LoVo (cell line): ENCODE data around the gene NCLN.
A peak's percentile ranks its signal among the peaks of the same experiment; 100 is the strongest.
"Not testable (repeated sequence)": the region's sequence is repeated elsewhere in the genome, so short reads cannot be mapped to it uniquely, and the experiment has no call there.

ENCODE experiments used
- DNase-seq: peaks from one replicate; pipeline ENCODE4 v3.0.0-alpha.2; 2016; ENCODE audit warnings: low spot score

NCLN gene

DNA sequence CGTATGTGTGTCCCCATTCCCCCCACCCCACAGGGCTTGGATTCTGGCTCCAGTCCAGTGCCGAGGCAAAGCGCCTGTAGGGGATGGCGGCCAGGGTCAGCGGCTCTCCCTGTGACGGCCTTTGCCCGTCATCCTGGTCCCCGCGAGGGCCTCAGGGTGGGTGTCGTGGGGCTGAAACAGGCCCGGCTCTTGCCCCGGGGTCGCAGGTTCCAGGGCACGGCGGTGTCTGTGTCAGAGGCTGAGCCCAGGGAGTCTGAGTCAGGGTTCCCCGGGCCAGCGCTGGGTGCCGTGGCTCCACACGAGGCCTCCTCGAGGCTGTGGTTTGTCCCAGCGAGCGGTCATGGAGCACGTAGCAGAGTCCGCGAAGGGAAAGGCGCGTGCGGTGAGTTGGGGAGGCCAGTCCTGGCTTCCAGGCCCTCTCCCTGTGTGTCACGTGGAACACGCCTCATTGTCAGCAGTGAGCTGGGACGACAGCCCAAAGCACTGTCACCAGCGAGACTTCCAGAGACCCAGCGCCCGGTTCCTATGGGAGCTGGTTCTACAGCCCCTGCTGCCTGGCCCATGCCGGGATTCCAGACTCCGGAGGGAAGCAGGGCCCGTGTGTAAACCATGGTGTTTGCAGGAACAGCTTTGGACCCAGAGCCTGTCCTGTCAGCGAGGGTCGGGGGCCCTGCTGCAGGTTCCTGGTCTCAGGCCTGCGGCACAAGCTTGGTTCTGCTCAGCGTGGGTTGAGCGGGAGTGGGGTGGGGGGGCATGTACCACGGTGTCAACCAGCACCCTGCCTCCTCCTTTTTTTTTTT, 13.4 kb downstream of the NCLN start:
- DNase-seq = no peak

DNA sequence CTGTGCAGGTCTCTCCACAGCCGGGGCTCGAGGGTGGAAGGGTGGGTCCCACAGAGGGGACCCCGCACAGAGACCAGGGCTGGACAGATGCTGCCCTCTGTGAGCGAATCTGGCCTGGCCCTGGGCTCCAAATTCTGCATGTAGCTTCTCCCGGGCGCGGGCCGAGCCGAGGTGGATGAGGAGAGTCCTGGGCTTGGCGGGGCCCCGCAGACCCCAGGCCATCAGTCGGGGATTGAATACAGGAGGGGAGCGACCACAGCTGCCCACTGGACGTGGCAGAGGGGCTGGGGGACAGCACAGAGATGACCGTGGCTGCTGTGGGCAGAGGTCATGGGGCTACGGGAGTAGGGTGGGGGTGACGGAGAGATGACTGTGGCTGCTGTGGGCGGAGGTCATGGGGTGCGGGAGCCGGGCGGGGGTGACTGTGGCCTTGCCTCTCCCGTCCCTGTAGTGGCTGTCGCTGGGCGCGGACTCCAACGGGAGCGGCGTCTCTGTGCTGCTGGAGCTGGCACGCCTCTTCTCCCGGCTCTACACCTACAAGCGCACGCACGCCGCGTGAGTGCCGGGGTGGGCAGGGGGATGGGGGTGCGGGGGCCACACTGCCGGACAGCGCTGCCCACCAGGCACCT, 15.5 kb downstream of the NCLN start:
- no peak for DNase-seq

GRCh38 chr19:3201911-3202310, 16.2 kb downstream of the NCLN start:
- no peak for DNase-seq

DNA sequence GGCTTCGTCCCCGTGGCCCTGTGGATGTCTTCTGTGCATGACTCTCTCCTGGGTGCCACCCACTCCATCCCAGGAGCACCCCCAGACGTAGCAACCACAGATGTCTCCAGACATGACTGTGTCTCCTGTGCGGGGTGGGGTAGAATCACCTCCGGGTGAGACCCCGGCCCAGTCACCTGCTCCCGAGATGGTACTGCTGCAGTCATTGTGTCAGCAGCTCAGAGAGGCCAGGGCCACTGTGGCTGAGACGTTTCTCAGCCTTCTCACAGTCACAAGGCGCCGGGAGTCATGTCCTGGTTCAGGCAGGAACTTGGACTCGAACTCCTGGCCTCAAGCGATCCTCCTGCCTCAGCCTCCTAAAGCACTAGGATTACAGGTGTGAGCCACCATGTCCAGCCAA, 16.6 kb downstream of the NCLN start:
- DNase-seq = no peak

- not testable (repeated sequence) for DNase-seq
These were observed 17.2 kb downstream of the NCLN start for GRCh38 chr19:3202895-3203294.

DNA sequence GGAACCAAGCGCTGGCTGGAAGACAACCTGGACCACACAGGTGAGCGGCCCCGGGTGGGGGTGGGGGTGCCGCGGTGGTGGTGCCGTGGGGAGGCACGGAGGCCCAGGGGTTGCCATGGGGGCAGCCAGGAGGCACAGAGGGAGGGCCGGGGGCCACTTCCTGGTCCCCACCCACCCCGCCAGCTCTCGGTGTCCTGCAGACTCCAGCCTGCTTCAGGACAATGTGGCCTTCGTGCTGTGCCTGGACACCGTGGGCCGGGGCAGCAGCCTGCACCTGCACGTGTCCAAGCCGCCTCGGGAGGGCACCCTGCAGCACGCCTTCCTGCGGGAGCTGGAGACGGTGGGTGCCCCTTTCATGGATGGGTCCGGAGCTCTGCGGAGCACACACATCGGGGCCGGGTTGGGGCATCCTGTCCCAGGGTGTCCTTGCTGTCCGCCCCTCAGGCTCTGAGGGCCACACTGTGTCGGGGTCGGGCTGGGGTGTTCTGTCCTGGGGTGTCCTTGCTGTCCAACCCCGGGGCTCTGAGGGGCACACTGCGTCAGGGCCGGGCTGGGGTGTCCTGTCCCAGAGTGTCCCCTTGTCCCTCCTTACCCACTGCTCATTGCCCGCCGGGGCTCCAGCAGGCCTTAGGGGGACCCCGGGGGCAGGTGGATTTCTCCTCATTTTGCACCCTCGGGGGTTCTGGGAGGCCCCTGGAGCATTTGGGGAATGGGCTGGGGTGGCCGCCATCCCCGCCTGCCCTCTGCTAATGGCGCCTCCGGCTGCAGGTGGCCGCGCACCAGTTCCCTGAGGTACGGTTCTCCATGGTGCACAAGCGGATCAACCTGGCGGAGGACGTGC, 18.3 kb downstream of the NCLN start:
- no peak for DNase-seq

- no peak for DNase-seq
These were observed 19.0 kb downstream of the NCLN start for GRCh38 chr19:3204646-3205275.

DNA sequence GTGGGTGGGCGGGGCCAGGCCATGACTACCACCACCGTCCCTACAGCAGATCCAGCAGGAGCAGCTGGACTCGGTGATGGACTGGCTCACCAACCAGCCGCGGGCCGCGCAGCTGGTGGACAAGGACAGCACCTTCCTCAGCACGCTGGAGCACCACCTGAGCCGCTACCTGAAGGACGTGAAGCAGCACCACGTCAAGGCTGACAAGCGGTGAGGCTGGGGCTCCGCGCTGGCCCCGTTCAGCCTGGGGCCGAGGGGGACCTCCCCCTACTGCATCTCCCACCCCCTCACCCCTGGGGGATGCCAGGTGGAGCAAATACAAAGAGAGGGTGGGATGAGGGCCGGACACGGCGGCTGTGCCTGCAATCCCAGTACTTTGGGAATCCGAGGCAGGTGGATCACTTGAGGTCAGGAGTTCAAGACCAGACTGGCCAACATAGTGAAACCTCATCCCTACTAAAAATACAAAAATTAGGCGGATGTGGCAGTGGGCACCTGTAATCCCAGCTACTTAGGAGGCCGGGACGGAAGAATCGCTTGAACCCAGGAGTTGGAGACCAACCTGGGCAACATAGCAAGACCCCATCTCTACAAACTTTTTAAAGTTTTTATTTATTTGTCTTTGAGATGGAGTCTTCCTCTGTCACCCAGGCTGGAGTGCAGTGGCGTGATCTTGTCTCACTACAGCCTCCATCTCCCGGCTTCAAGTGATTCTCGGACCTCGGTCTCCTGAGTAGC, 20.7 kb downstream of the NCLN start:
- DNase-seq = no peak

DNA sequence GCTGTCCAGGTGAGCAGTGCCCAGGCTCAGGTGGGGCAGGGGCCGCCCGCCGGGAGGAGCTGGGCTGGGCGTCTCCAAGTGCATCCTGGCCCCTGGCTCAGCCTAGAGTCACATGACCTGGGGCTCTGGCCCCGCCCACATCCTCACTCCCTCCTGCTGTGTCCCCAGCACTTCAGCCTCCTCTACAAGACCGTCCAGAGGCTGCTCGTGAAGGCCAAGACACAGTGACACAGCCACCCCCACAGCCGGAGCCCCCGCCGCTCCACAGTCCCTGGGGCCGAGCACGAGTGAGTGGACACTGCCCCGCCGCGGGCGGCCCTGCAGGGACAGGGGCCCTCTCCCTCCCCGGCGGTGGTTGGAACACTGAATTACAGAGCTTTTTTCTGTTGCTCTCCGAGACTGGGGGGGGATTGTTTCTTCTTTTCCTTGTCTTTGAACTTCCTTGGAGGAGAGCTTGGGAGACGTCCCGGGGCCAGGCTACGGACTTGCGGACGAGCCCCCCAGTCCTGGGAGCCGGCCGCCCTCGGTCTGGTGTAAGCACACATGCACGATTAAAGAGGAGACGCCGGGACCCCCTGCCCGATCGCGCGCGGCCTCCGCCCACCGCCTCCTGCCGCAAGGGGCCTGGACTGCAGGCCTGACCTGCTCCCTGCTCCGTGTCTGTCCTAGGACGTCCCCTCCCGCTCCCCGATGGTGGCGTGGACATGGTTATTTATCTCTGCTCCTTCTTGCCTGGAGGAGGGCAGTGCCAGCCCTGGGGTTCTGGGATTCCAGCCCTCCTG, 21.9 kb downstream of the NCLN start:
- no peak for DNase-seq

DNA sequence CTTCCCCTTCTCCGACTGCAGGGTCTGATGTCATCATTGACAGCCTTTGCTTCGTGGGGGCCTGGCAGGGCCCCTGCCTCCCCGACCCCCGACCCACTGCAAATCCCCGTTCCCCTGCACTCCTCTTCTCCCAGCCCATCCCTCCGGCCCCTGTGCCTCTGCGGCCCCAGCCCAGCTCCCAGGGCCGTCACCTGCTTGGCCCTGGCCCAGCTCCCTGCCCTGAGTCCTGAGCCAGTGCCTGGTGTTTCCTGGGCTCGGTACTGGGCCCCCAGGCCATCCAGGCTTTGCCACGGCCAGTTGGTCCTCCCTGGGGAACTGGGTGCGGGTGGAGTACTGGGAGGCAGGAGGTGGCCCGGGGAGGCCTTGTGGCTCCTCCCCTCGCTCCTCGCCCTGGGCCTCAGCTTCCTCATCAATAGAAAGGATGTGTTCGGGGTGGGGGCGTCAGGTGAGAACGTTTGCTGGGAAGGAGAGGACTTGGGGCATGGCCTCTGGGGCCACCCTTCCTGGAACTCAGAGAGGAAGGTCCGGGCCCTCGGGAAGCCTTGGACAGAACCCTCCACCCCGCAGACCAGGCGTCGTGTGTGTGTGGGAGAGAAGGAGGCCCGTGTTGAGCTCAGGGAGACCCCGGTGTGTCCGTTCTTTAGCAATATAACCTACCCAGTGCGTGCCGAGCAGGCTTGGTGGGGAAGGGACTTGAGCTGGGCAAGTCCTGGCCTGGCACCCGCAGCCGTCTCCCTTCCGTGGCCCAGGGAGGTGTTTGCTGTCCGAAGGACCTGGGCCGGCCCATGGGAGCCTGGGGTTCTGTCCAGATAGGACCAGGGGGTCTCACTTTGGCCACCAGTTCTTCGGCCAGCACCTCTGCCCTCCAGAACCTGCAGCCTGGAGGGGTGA, 22.8 kb downstream of the NCLN start:
- no peak for DNase-seq

GRCh38 chr19:3210347-3211017, 24.8 kb downstream of the NCLN start:
- DNase-seq = peak; percentile 41

DNA sequence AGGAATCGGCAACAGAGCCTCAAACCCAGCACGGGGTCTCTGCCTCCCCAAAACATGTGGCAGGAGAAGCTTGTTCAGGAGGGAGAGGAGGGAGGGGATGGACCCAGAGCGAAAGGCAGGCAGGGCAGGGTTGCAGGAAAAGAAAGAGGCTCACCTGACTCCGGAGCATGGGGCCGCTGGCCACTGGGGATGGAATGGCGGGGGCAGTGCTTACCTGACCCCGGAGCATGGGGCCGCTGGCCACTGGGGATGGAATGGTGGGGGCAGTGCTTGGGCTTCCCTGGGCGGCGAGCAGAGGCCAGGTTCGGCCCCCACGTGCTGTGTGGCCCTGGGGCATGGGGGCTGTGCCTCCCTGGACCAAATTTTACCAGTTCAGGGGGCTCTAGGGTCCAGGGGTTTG, 25.5 kb downstream of the NCLN start:
- no peak for DNase-seq

DNA sequence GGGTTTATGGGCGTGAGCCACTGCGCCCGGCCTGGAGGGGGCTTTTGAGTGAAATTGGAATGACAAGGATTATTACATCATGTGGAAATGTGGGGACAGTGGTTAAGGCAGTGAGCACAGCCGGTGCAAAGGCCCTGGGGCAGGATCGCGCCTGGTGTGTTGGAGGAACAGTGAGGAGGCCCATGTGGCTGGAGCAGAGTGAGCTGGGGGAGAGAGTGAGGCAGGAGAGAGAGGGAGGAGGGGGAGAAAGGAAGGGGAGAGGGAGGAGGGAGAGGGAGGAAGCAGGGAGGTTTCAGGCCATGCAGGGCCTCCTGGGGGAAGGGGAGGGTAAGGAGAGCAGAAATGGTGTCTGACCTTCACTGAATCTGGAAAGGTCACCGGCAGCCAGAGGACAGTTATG, 27.4 kb downstream of the NCLN start:
- no peak for DNase-seq

- DNase-seq = no peak
These were observed 31.1 kb downstream of the NCLN start for GRCh38 chr19:3216874-3217273.

DNA sequence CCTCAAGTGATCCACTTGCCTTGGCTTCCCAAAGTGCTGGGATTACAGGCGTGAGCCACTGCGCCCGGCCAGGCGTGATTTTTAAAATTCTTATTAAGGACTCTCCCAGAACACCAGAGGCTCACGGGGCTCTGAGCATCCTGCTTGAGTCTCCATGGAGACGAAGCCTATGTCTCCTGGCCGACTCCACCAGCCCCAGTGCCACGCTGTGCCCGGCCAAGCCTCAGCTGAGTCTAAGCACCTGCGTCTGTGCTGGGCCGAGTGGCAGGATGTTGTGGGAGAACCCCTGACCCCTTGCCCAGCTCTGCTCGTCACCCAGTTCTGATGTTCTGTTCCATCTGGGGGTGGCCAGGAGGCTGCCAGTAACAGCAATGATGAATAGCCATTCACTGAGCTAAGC, 34.8 kb downstream of the NCLN start:
- DNase-seq = no peak

GRCh38 chr19:3221576-3221975, 35.8 kb downstream of the NCLN start:
- not testable (repeated sequence) for DNase-seq

GRCh38 chr19:3222709-3223108, 37.0 kb downstream of the NCLN start:
- DNase-seq = no peak

DNA sequence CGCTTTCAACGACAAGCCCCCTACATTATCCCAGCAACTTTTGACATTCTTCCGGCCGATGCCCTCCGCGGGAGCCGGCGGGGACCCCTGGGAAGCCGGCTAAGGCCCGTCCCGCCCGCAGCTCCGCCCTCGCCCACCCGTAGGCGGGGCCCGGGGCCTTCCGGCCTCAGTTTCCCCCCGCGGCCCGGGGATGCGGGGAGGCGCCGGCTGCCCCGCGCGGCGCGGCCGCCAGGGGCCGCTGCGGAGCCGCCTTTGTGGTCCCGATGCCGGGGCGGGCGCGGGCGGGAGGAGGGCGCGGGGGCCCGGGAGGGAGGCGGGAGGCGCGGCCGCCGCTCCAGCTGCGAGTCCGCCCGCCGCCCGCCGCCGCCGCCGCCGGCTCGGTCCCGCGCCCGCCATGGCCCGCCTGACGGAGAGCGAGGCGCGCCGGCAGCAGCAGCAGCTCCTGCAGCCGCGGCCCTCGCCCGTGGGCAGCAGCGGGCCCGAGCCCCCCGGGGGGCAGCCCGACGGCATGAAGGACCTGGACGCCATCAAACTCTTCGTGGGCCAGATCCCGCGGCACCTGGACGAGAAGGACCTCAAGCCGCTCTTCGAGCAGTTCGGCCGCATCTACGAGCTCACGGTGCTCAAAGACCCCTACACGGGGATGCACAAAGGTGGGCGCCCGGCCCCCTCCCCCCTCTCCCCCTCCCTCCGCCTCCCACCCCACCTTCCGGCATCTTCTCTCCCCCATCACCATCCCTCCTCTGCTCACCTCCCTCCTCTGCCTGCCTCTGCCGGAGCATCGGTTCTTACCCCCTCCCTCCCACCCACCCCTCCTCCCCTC, 38.8 kb downstream of the NCLN start, which contains the start of gene CELF5:
Gene CELF5, plus strand, starts transcription at position 316 of the 823 bp plus-strand sequence. Its CDS starts 79 bp downstream, at position 395.
- DNase-seq = peak; percentile 47
